ENCODE results near the gene AP3B1.

- TF ChIP-seq, protein P1, sequence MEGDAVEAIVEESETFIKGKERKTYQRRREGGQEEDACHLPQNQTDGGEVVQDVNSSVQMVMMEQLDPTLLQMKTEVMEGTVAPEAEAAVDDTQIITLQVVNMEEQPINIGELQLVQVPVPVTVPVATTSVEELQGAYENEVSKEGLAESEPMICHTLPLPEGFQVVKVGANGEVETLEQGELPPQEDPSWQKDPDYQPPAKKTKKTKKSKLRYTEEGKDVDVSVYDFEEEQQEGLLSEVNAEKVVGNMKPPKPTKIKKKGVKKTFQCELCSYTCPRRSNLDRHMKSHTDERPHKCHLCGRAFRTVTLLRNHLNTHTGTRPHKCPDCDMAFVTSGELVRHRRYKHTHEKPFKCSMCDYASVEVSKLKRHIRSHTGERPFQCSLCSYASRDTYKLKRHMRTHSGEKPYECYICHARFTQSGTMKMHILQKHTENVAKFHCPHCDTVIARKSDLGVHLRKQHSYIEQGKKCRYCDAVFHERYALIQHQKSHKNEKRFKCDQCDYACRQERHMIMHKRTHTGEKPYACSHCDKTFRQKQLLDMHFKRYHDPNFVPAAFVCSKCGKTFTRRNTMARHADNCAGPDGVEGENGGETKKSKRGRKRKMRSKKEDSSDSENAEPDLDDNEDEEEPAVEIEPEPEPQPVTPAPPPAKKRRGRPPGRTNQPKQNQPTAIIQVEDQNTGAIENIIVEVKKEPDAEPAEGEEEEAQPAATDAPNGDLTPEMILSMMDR (IDR thresholded peaks at IDR 0.05), result no peak
- TF ChIP-seq POLR2AphosphoS5 (IDR thresholded peaks at IDR 0.05), result no peak
These were observed 334.2 kb downstream of the AP3B1 start for GRCh38 chr5:77960305-77960704.
